ENCODE data around the gene SDHAF3. TPM values are rescaled to one million over a fixed set of nuclear protein-coding genes. Genes with fewer than 3 reads are reported as not detected.

The SDHAF3 gene
- total and polyA plus RNA-seq, 2 donors (not counting 3 experiments of a cell fraction or from before 2014, with no cell fraction given): 1.7 to 5.2 TPM

- CTCF ChIA-PET: no interaction called here
- dilution Hi-C loops (cut with MboI; ENCODE audit: extremely low pct_ligation_motif_present, low sequenced_read_pairs): no loop called here
These were observed 41.6 kb upstream of the SDHAF3 start for GRCh38 chr7:97075928-97076327.

More at GRCh38 chr7:97075928-97076327, 41.6 kb upstream of the SDHAF3 start:
- POLR2A ChIA-PET: no interaction called here
- Histone ChIP-seq H3K9me1 (replicated peaks; ENCODE audit: control insufficient read depth, extremely low read depth, insufficient read depth, low read length) (no peaks in the 10 kb centered on the region), H3K36me3 (ENCODE audit: control insufficient read depth in 2 of 2, extremely low read depth in 1 of 2, insufficient read depth in 2 of 2, low read length in 2 of 2) (no peaks in the 10 kb centered on the region), H3K4me1 (ENCODE audit: control insufficient read depth, extremely low read depth, insufficient read depth, low read length) (no peaks in the 10 kb centered on the region), H3K79me2 (ENCODE audit: control insufficient read depth, insufficient read depth, low read length) (no peaks in the 10 kb centered on the region), H3K4me2 (ENCODE audit: insufficient read depth, low read length) (no peak overlapping the region), H4K20me1 (replicated peaks; ENCODE audit: control insufficient read depth, extremely low read depth, insufficient read depth, low read length) (no peaks in the 10 kb centered on the region), H3K9me3 (replicated peaks; ENCODE audit: control insufficient read depth, insufficient read depth, low read length) (no peaks in the 10 kb centered on the region), H3K27ac (ENCODE audit: insufficient read depth, low read depth, low read length) (no peak overlapping the region), H3K27me3 (ENCODE audit: control insufficient read depth in 2 of 2, insufficient read depth in 2 of 2, low read length in 2 of 2) (no peaks in the 10 kb centered on the region), H3K4me3 (replicated peaks in 1 of 3; ENCODE audit: insufficient read depth in 1 of 3, low read depth in 1 of 3, low read length in 3 of 3) (no peak overlapping the region), H3K9ac (replicated peaks; ENCODE audit: extremely low read depth, insufficient read depth, low read length) (no peak overlapping the region), H2AFZ (ENCODE audit: low read depth, low read length) (no peak overlapping the region)
- TF ChIP-seq POLR2AphosphoS5 (IDR thresholded peaks at IDR 0.05; ENCODE audit: insufficient read depth, low read depth, low read length) (no peak), MAX (IDR thresholded peaks at IDR 0.05; ENCODE audit: insufficient read depth, insufficient read length) (no peak), GATA2 (IDR thresholded peaks at IDR 0.05; ENCODE audit: insufficient read depth, insufficient read length, low read depth, low read length) (no peak), JUN (IDR thresholded peaks at IDR 0.05; ENCODE audit: borderline replicate concordance, insufficient read depth, insufficient read length, low read depth) (no peak), CTCF (IDR thresholded peaks at IDR 0.05; ENCODE audit: extremely low read depth in 1 of 2, insufficient read depth in 1 of 2, low read depth in 1 of 2, low read length in 2 of 2) (no peak), EZH2 (IDR thresholded peaks at IDR 0.05; ENCODE audit: borderline replicate concordance, low read depth, low read length, severe bottlenecking) (no peak), POLR2A (IDR thresholded peaks at IDR 0.05; ENCODE audit: low read depth, low read length) (no peak), FOS (IDR thresholded peaks at IDR 0.05; ENCODE audit: borderline replicate concordance, insufficient read depth, low read length) (no peak), MYC (IDR thresholded peaks at IDR 0.05; ENCODE audit: low read depth, low read length) (no peak)
- no peak for FAIRE-seq
- BruUV-seq (replicated peaks): no TSS peak
- DNase-seq (ENCODE audit: low read depth, low spot score): no peak
- intact Hi-C loops (cut with micrococcal nuclease): no loop called here

All from endothelial cell of umbilical vein (primary cell).